HepG2 (cell line): ENCODE results near the gene MNT. TPM values are rescaled to one million over a fixed set of nuclear protein-coding genes. Genes with fewer than 3 reads are reported as not detected.
A peak's percentile ranks its signal among the peaks of the same experiment; 100 is the strongest.

Experiments
- KAT2B ChIP-seq: fragments of 150-350 bp; IDR thresholded peaks from 2 replicates; pipeline ENCODE4 v1.6.1; 2014; ENCODE audit warnings: low read depth, low read length, borderline replicate concordance
- MED13 ChIP-seq: sonication (generic); formaldehyde crosslinking; IDR thresholded peaks from 2 replicates; pipeline ENCODE4 v1.5.0; 2020; ENCODE audit warnings: missing genetic modification reagents
- SMAD1 ChIP-seq: sonication (generic); formaldehyde crosslinking; IDR thresholded peaks from 2 replicates; pipeline ENCODE4 v1.4.0; 2020; ENCODE audit warnings: missing genetic modification reagents, low read depth, mild to moderate bottlenecking, borderline replicate concordance
- ZBTB40 ChIP-seq, 2 experiments: fragments of 450-650 bp in 1 of 2; sonication (generic) in 1 of 2; formaldehyde crosslinking in 1 of 2; IDR thresholded peaks; 2 replicates each; pipeline versions ENCODE4 v1.6.1 to v1.8.0; 2016 to 2022; ENCODE audit warnings: antibody characterized with exemption in 1 of 2, mild to moderate bottlenecking in 1 of 2, missing genetic modification reagents in 1 of 2
- ZNF543 ChIP-seq: sonication (generic); formaldehyde crosslinking; IDR thresholded peaks from 2 replicates; pipeline ENCODE4 v1.4.0; 2020; ENCODE audit warnings: mild to moderate bottlenecking, missing genetic modification reagents
- ZNF589 ChIP-seq: sonication (generic); formaldehyde crosslinking; conservative IDR thresholded peaks from 2 replicates; pipeline ENCODE4 v1.8.0; 2022; ENCODE audit warnings: mild to moderate bottlenecking, moderate library complexity, missing genetic modification reagents
- ZNF691 ChIP-seq: sonication (generic); formaldehyde crosslinking; IDR thresholded peaks from 2 replicates; pipeline ENCODE4 v1.4.0; 2020; ENCODE audit warnings: missing genetic modification reagents, low read depth, mild to moderate bottlenecking, borderline replicate concordance
- ZNF75D ChIP-seq: sonication (generic); formaldehyde crosslinking; IDR thresholded peaks from 2 replicates; pipeline ENCODE4 v1.8.1; 2023; ENCODE audit warnings: missing genetic modification reagents, mild to moderate bottlenecking, borderline replicate concordance
- polyA plus RNA-seq, 8 experiments: library from polyadenylated mRNA; depleted of rRNA in 3 of 8; stranded (reverse) in 7 of 8; unstranded in 1 of 8; fragments of >200 nt; fragmentation: Illumina TruSeq in 4 of 8; extraction: Trizol in 4 of 8; gene quantifications; 2 replicates each; pipeline versions ENCODE4 v1.2.1 to v1.2.3, GENCODE V29; 2011 to 2016; ENCODE audit warnings: low read depth in 4 of 8, missing spikeins in 1 of 8, mixed read lengths in 1 of 8; ENCODE audit not compliant: insufficient read depth in 1 of 8
- total RNA-seq, 5 experiments: library from RNA; depleted of rRNA; stranded (reverse); fragments of >200 nt; fragmentation: Illumina TruSeq; extraction: Trizol; gene quantifications; 2 replicates each; pipeline ENCODE4 v1.2.3, GENCODE V29; 2016; ENCODE audit warnings: low read depth in 1 of 5
- TF ChIP-seq, protein P1 (sequence below): sonication (generic); formaldehyde crosslinking; IDR thresholded peaks from one replicate; pipeline ENCODE4 v1.5.1; 2020; ENCODE audit warnings: mild to moderate bottlenecking, missing genetic modification reagents; ENCODE audit errors: not compliant biosample characterization

Gene MNT
- total and polyA plus RNA-seq, 2 of the 13 experiments (the other 11 are each of a cell fraction or from before 2014, with no cell fraction given), result 2.1 to 3.5 TPM

DNA sequence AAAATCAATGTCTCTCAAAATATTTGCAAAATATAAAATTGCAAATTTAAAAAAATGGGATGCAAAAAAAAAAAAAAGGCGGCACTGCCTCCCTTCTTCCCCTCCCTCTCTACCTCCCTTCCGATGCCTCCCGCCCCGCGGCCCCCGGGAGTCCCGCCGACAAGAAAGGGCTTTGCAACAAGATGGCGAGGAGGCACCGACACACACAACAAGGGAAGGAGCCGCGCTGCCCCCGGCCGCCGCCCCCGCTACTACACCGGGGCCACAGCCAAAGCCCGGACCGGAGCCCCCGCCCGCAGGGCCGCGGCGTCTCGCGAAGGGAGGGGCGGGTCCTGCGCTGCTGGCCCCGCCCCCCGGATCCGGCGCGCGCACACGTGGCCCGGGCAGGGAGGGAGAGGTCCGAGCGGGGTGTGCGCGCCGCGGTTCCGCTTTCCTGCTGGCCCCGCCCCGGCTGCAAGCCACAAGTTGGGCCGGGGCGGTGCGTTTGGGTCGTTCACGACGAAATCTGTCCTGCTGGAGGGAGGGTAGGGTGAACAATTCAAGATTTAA, at the start of gene MNT (continued):
- TF ChIP-seq, protein P1, sequence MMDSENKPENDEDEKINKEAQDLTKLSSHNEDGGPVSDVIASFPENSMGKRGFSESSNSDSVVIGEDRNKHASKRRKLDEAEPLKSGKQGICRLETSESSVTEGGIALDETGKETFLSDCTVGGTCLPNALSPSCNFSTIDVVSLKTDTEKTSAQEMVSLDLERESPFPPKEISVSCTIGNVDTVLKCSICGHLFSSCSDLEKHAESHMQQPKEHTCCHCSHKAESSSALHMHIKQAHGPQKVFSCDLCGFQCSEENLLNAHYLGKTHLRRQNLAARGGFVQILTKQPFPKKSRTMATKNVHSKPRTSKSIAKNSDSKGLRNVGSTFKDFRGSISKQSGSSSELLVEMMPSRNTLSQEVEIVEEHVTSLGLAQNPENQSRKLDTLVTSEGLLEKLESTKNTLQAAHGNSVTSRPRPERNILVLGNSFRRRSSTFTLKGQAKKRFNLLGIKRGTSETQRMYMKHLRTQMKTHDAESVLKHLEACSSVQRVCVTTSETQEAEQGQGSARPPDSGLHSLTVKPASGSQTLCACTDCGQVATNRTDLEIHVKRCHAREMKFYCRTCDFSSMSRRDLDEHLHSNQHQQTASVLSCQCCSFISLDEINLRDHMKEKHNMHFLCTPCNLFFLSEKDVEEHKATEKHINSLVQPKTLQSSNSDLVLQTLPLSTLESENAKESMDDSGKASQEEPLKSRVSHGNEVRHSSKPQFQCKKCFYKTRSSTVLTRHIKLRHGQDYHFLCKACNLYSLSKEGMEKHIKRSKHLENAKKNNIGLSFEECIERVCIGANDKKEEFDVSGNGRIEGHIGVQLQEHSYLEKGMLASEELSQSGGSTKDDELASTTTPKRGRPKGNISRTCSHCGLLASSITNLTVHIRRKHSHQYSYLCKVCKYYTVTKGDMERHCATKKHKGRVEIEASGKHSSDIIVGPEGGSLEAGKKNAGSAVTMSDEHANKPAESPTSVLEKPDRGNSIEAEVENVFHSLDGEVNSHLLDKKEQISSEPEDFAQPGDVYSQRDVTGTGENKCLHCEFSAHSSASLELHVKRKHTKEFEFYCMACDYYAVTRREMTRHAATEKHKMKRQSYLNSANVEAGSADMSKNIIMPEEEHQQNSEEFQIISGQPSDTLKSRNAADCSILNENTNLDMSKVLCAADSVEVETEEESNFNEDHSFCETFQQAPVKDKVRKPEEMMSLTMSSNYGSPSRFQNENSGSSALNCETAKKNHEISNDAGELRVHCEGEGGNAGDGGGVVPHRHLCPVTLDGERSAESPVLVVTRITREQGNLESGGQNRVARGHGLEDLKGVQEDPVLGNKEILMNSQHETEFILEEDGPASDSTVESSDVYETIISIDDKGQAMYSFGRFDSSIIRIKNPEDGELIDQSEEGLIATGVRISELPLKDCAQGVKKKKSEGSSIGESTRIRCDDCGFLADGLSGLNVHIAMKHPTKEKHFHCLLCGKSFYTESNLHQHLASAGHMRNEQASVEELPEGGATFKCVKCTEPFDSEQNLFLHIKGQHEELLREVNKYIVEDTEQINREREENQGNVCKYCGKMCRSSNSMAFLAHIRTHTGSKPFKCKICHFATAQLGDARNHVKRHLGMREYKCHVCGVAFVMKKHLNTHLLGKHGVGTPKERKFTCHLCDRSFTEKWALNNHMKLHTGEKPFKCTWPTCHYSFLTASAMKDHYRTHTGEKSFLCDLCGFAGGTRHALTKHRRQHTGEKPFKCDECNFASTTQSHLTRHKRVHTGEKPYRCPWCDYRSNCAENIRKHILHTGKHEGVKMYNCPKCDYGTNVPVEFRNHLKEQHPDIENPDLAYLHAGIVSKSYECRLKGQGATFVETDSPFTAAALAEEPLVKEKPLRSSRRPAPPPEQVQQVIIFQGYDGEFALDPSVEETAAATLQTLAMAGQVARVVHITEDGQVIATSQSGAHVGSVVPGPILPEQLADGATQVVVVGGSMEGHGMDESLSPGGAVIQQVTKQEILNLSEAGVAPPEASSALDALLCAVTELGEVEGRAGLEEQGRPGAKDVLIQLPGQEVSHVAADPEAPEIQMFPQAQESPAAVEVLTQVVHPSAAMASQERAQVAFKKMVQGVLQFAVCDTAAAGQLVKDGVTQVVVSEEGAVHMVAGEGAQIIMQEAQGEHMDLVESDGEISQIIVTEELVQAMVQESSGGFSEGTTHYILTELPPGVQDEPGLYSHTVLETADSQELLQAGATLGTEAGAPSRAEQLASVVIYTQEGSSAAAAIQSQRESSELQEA (CRISPR knock-in tag), result no peak
- TF ChIP-seq ZNF589 (CRISPR knock-in tag) (no peak), ZNF691 (CRISPR knock-in tag) (no peak), ZNF75D (CRISPR knock-in tag) (no peak), ZBTB40 (IDR thresholded peaks at IDR 0.05) (no peak), ZBTB40 (CRISPR knock-in tag; IDR thresholded peaks at IDR 0.05) (no peak), MED13 (no peak), KAT2B (no peak), SMAD1 (CRISPR knock-in tag) (no peak), ZNF543 (CRISPR knock-in tag) (0 out of 2 replicates have a peak, but pooled peaks have one; percentile 16)
